GM23248 (cell line): Measurements from ENCODE around the gene GDPD5.

ENCODE experiments used
- EZH2 ChIP-seq: fragments of 200-600 bp; sonication (generic); IDR thresholded peaks from 2 replicates; pipeline ENCODE4 v1.6.1; 2018; ENCODE audit warnings: antibody characterized with exemption, mild to moderate bottlenecking; ENCODE audit not compliant: insufficient read depth, poor library complexity, severe bottlenecking
- EZH2phosphoT487 ChIP-seq: fragments of 200-600 bp; sonication (generic); IDR thresholded peaks from 2 replicates; pipeline ENCODE4 v1.6.1; 2018; ENCODE audit warnings: antibody characterized with exemption, moderate library complexity, mild to moderate bottlenecking, low read depth; ENCODE audit not compliant: insufficient read depth

GRCh38 chr11:75562836-75563484 is 37.2 kb upstream of the GDPD5 start:
- no peak for TF ChIP-seq EZH2
- TF ChIP-seq EZH2phosphoT487, result no peak
